Stimulated activated CD4-positive, alpha-beta T cell treated with anti-CD3 and anti-CD28 coated beads, TNF-alpha, amount 100 ng/mL, for 1 hour (primary cell): Measurements from ENCODE around the gene TRMT112.

ENCODE experiments used
- DNase-seq, 3 donors: peaks; one replicate each; pipeline ENCODE4 v3.0.0-alpha.2; 2020; ENCODE audit warnings: low read depth in 3 of 3, low spot score in 1 of 3

TRMT112 gene

DNA sequence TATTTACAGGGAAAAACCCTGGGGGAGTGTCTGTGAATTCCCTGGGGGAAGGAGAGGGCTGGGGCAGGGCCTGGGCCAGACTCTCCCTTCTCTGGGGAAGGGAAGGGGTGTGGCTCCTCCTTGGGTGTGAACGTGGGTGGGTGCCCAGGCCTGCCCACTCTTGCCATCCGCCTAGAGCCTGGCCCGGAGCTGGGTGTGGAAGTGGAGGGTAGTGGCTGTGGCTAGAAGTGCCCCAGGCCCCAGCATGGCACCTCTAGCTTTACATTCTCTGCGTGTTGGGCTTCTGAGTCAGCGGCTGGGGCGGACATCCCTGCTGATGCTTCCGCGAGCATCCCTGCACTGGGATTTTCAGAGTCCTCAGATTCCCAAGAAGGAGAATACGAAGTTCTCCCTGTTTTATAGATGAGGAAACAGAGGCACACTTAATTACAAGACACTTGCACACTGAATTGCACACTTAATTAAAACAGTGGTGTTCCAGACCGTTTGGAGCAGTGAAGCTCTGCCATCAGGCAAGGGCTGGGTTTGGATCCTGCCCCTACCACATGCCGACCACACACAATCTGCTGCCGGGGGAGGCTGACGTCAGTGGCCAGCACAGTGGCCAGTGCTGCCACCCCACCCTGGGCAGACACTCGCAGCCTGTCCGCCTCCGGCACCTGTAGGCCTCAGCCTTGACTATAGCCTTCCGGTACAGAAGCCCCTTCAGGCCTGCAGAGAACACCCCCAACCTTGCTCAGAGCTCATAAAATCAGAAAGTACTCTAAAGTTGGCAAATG is 40.5 kb downstream of the TRMT112 start:
- DNase-seq: no peak

DNA sequence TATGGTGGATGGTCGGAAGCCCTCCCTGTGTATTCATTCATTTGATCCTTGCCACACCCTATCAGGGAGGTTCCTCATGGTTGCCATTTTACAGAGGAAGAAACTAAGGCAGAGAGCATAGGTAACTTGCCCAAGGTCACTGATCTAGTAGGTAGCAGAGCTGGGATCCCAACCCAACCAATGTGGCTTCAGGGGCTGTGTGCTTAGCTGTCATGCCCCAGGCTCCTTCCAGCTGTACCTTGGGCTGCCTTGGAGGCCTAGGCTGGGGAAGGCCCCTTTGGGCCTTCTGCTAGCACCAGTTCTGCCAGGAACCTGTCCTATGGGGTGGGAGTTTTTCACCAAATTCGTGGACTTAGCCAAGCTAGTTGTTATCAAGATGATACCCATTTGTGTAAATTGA is 41.5 kb downstream of the TRMT112 start:
- no peak for DNase-seq

DNA sequence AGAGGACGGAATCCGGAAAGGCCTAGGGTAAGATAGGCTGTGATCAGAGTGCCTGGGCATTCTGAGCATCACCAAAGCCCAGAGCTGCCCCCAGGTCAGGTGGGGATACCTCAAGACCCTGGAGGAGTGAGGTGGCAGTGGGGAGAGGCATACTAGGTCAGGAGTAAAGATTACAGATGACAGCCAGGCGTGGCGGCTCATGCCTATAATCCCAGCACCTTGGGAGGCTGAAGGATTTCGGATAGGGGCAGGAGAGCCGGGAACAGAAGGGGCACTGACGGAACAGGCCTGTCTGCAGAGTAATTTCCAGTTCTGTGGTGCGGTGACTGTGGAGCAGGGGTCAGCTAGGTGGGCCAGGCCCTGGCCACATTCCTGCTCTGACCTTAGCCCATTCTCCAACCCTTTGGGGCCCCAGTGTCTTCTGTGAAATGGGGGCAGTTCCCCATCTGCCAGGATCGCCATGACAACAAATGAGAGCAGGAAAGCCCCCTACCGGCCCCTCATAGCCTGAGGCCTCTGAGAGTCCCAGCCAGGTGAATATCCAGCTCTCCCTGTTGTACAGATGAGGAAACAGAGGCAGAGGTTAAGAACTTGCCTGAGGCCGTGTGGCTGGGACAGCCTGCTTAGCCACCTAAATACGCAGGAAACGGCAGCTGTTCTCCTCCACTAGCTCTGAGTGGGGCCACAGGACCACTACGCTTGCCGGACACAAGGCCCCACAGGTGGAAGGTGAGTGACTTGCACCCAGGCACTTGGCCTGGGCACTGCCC is 42.1 kb downstream of the TRMT112 start:
- no peak for DNase-seq

DNA sequence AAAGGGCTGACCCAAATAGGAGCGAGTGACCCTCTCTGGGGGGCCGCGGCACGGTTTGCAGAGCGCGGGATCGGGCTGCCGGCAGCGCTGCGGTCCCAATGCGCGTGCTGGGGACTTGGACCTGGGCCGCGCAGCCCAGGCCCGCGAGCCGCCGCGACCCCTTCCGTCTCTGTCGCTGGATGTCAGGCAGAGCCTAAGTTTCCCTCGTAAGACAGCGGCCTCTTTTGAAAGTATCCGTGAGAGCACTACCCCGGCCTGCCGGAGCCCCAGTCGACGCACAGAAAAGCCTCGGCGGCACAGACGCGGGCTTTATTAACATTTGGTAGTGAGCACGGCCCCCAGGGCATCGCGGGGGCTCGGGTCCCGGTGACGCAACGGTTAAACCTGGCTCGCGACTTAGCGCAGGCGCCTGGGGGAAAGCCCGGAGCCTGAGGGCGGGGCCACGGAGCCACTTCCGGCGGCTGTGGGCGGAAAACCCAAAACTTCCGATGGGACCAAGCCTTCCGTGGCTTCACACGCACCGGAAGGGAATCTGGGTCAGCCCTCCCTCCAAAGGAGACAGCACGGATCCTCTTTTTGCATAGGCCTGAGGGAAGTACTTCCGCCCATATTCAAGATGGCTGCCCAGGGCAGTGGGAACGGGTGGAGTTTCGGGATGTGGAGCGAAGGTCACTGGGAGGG is 47.7 kb downstream of the TRMT112 start:
- DNase-seq: peak; percentile 93 to 96 (median 95)

DNA sequence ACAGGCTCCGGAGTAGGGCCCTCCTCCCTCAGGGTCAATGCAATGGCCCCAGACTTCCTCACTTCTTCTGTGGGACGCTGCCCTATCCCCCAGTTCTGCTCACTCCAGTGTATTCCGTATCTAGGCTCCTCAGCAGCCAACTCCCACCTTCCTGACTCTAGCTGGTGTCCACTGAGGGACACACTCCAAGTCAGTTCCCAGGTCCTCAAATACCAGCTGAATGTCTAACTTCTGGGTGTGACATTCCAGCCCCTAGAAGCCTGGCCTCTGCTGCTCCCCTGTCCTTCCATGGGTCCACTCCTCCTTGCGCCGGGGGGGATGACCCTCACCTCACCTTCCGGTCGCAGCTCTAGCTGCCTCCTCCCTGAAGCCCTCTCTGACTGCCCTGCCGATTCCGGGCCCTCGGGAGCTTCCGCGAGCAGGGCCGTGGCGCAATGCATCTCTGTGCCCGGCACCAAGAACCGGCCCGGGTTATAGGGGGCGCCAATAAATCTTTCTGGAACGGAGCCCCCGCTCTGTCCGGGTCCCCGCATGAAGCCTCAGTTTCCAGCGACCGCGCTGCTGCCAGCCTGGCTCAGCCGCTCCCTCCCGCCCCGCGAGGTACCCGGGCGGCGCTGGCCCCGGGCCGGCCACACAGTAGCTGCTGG is 48.3 kb downstream of the TRMT112 start:
- DNase-seq: peak in 1 of 3 donors; percentile 35

DNA sequence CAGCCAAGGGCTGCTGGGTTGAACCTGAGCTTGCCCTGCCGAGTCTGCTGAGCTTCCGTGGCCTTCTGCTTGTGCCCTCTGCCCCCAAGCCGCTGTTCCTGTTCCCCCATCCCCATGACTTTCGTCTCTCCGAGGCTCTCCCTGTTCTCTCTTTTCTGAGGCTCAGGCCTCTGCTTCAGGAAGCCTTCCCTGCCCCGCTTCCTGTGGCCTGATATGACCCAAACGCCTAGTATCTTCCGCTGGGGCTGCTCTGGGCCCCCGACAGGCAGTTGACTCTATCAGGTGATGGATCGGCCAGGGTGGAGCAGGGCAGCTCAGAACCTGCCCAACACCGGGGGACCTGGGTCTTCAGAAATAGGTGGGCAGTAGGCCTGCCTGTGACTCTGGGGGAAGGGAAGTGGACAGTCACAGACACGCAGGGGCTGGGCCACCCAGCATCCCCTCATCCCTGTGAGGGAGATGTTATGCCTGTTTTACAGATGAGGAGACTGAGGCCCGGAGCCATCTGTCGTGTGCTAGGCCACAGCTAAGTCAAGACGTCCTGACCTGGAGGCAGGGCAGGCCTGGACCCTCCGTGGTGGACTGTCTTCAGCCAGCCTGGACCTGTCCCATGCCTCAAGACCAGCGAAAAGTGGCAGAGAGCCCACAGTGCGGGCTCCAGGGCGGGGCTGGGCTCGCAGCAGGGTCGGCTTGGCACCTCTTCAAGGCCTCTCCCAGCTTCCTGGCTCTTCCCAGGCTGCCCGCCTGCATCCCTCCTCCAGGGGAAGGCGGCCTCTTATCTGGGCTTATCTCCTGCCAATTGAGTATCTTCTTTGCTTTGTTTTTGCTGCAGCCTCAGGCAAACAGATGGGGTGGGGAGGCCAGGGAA is 49.1 kb downstream of the TRMT112 start:
- no peak for DNase-seq

DNA sequence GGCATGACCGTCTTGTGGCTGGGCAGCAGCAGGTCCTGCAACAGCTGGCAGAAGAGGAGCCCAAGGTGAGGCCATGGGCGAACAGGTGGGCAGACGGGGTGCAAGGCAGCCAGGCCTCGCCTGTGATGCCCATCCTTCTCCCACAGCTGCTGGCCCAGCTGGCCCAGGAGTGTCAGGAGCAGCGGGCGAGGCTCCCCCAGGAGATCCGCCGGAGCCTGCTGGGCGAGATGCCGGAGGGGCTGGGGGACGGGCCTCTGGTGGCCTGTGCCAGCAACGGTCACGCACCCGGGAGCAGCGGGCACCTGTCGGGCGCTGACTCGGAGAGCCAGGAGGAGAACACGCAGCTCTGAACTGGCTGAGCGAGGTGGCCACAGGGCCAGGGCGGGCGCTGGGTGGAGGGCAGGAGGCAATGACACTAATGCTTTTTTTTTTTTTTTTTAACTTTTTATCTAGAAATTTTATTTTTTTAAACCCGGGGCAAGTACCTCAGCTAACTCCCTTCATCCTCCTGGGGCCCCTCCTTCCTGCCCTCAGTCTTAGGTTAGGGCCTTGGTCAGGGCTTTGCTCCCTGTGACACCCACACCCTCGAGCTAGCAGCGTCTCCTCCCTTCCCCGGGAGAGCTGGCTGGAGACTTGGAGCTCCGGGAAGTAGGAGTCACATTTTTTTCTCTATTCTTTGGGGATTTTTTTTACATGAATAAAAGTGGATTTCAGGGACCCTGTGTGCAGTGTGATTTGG is 50.0 kb downstream of the TRMT112 start:
- no peak for DNase-seq
